Renal pelvis (tissue), 4 donors: ENCODE results near the gene MMP24. TPM values are rescaled to one million over a fixed set of nuclear protein-coding genes. Genes with fewer than 3 reads are reported as not detected.
"Not testable (repeated sequence)": the region's sequence is repeated elsewhere in the genome, so short reads cannot be mapped to it uniquely, and the experiment has no call there.

Experiments
- DNase-seq: peaks from one replicate; pipeline ENCODE4 v3.0.0-alpha.2; 2013
- polyA plus RNA-seq, 3 donors: library from polyadenylated mRNA; unstranded; fragments of 120-200 nt; gene quantifications; one replicate each; pipeline ENCODE4 v1.2.1, GENCODE V29; 2013; ENCODE audit not compliant: insufficient read length in 3 of 3

MMP24 gene
- polyA plus RNA-seq, 3 donors: 1.8 to 3.2 (median 1.9) TPM

DNA sequence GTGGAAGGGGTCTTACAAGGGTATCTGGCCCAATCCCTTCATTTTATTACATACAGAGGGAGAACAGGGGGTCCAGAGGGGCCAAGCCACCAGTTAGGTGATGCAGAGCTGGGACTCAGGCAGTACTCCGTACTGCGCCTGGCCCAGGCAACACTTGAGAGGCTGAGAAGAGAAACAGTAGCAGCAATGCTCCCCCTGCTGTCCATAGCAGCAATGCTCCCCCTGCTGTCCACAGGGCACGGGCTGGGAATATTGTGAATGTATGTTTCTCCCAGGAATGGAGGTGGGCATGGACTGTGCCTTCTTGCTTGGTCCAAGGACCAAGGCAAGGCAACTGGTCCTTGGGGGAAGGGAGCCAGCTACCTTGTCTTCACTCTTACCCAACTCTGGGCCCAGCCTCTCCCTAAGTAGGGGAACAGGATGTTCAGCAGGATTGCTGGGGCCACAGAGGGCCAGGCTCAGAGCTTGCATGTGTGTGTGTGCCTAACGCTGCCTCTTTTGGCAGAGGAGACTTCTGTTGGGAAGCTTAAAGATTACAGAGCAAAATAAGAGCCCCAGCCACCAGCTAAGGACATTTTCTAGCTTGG is 80.5 kb downstream of the MMP24 start:
- no peak for DNase-seq

GRCh38 chr20:35307666-35308653 is 81.5 kb downstream of the MMP24 start:
- no peak for DNase-seq

- DNase-seq: no peak
These were observed 84.9 kb downstream of the MMP24 start for GRCh38 chr20:35311409-35311808.

DNA sequence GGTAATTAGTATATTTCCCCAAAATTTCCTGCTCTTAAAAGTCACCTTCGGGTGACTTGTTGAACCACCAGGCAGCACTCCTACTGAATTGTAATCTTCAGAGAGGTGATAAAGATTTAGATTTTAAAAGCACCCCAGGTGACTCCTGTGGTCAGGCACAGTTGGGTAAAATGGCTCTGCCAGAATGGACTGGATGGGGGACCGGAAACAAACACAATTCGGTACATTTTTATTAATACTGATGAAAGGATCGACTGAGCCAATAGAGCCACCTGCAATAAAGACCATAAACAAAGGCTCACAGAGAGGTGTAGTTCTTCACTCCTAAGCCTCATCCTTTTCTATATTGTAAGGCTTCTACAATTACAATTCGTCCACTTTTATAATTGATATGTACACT is 85.3 kb downstream of the MMP24 start:
- no peak for DNase-seq

DNA sequence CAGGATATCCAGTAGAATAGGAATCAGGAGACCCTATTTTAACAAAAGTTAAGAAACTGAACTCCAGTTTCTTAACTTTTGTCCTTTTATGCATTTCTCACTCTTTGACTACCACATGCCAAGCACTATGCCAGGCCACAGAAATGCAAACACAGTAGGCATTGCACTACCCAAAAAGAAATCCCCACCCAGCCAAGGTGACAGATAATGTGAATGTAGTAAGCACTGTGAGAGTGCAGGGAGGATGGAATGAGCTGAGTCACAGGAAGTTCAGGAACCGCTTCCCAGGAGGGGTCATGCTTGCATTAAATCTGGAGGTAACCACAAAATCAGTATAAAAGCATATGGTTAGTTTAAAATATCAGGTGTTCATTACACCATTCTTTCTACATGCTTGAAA is 85.8 kb downstream of the MMP24 start:
- DNase-seq: no peak

- no peak for DNase-seq
These were observed 88.5 kb downstream of the MMP24 start for GRCh38 chr20:35314816-35315631.

- not testable (repeated sequence) for DNase-seq
These were observed 89.1 kb downstream of the MMP24 start for GRCh38 chr20:35315632-35316020.

GRCh38 chr20:35316086-35316485 is 89.6 kb downstream of the MMP24 start:
- DNase-seq: no peak

DNA sequence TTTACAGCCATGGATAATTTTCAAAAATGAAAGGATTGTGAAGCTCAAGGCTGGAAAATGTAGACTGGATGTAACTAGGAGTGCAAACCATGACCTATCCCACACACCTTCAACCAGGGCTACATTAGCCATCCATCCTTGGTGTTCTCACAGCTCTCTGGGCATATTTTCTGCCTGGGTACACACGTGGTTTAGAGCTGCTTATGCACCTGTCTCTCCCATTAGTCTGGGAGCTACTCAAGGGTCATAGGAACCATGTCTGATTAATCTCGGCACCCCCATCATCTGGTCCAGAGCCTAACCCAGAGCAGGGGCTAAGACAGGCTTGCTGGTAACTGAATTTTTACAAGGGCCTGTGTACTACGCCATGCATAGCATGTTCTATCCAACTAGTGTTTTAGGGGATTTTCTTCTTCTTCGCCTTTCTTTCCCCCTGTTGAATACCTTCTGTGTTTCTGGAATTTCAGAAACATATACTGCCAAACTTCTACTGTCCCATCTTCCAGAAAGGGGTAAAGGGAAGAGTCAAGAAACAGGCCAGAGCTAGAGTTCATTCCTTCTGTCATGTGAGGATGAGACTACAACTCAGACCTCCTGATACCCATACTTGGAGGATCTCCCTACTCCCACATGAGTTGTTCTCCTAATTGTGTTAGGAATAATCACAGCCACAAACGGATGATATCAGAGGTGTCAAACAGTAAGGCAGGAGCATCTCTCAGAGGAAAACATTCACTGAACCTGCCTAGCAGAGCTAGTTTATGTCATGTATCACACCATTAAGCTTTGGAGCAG is 91.1 kb downstream of the MMP24 start:
- no peak for DNase-seq

- DNase-seq: peak; percentile 35
These were observed 92.1 kb downstream of the MMP24 start for GRCh38 chr20:35318502-35319157.

DNA sequence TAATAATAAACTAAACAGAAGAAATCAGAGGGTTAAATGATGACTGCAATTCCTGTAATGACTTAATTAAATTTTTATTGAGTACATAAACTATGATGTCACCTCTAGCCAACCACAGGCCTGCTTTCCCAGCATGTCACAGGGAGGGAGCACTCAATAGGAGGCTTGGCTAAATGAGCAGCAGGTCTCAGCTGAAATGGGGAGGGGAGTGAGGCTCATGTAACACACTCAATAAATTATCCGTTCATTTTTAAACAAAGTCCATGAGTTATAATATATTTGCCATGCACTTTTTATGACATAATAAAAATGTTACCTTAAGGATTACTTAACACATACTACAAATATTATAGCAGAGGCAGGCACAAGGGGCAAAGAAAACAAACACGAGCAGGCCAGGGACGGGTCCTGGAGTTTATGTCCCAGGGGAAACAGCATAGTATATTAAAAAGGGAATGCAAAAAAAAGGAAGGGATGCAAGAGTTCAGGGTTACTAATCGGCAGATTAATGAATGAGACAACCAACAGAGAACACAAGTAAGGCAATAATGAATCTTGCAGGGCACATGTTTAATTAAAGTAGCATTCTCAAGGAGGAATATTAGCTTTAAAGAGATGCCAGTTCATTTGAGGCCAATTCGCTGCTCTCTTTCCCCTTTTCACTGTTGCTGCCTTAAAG is 92.8 kb downstream of the MMP24 start:
- DNase-seq: peak; percentile 46

DNA sequence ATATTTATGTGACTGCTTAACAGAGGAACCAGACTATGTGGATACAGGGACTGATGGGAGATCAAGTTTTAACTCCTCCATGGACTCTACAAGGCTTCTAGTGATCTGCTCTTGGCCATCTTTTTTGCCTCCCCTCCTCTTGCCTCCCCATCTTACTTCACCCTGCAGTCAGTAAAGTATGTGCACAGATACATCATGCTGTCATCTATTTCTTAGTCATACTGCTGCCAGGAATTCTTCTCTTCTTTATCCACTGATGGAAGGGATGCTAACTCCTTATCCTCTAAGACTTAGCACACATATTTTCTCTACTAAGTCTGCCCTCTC is 93.3 kb downstream of the MMP24 start:
- DNase-seq: no peak

- DNase-seq: no peak
These were observed 94.1 kb downstream of the MMP24 start for GRCh38 chr20:35320396-35321126.

DNA sequence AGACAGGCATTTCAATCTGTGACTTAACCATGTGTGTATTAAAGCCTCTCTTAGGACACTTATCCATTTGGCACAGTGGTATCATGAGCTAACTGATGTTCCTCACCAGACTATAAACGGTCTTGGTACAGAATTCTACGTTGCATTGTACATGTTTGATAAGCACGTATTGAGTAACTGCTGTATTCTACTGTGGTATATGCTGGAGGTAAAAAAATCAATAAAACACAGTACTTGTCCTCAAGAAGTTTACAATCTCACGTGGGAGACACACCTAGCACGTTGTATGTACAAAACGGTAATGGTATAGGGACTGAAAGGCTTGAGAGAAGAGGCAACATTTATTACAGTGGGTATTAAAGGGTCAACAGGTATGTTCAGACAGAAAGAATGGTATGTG is 98.9 kb downstream of the MMP24 start:
- DNase-seq: no peak

GRCh38 chr20:35326021-35326739 is 99.7 kb downstream of the MMP24 start:
- DNase-seq: no peak
